ENCODE results near the gene HACD2.

- TF ChIP-seq EZH2 (IDR thresholded peaks at IDR 0.05) (no peak), CTCF (IDR thresholded peaks at IDR 0.05) (no peak), EZH2phosphoT487 (IDR thresholded peaks at IDR 0.05) (no peak)
These were observed 59.9 kb downstream of the HACD2 start for GRCh38 chr3:123524981-123525380.
